ENCODE measurements around the gene RRP15.

RRP15 gene

GRCh38 chr1:218369688-218370511 lies 84.8 kb downstream of the RRP15 start:
- H2AFZ ChIP-seq, result no peak overlapping the region
- H3K9ac ChIP-seq, result no peak overlapping the region
- no peak for TF ChIP-seq CTCF (IDR thresholded peaks at IDR 0.05)
- H3K27ac ChIP-seq, result no peak overlapping the region
- no peaks in the 10 kb centered on the region for H3K4me1 ChIP-seq
- no peak overlapping the region for H3K4me2 ChIP-seq (ENCODE audit: low read length)
- H3K36me3 ChIP-seq (ENCODE audit: control insufficient read depth, insufficient read depth, low read length), result no peaks in the 10 kb centered on the region
- H3K79me2 ChIP-seq, result no peaks in the 10 kb centered on the region
- no peaks in the 10 kb centered on the region for H3K9me3 ChIP-seq (ENCODE audit: control insufficient read depth, low read length)
- no peak overlapping the region for H3K4me3 ChIP-seq (ENCODE audit: low read depth, low read length)
- no peaks in the 10 kb centered on the region for H3K27me3 ChIP-seq (ENCODE audit: control insufficient read depth, insufficient read depth, low read length)

GRCh38 chr1:218371927-218372672 lies 87.0 kb downstream of the RRP15 start:
- Histone ChIP-seq H3K27ac (no peak overlapping the region), H2AFZ (no peak overlapping the region), H3K4me3 (ENCODE audit: low read depth, low read length) (no peak overlapping the region), H3K27me3 (ENCODE audit: control insufficient read depth, insufficient read depth, low read length) (no peaks in the 10 kb centered on the region), H3K4me2 (ENCODE audit: low read length) (no peak overlapping the region), H3K79me2 (no peaks in the 10 kb centered on the region), H3K9ac (no peak overlapping the region), H3K9me3 (ENCODE audit: control insufficient read depth, low read length) (no peaks in the 10 kb centered on the region), H3K4me1 (no peaks in the 10 kb centered on the region), H3K36me3 (ENCODE audit: control insufficient read depth, insufficient read depth, low read length) (no peaks in the 10 kb centered on the region)
- TF ChIP-seq CTCF (IDR thresholded peaks at IDR 0.05), result no peak

GRCh38 chr1:218374401-218375353 lies 89.6 kb downstream of the RRP15 start:
- Histone ChIP-seq H3K9ac (no peak overlapping the region), H3K4me1 (no peaks in the 10 kb centered on the region), H3K4me2 (ENCODE audit: low read length) (no peak overlapping the region), H3K27me3 (ENCODE audit: control insufficient read depth, insufficient read depth, low read length) (no peaks in the 10 kb centered on the region), H3K4me3 (ENCODE audit: low read depth, low read length) (no peak overlapping the region), H2AFZ (no peak overlapping the region), H3K36me3 (ENCODE audit: control insufficient read depth, insufficient read depth, low read length) (no peaks in the 10 kb centered on the region), H3K9me3 (ENCODE audit: control insufficient read depth, low read length) (no peaks in the 10 kb centered on the region), H3K27ac (no peak overlapping the region), H3K79me2 (no peaks in the 10 kb centered on the region)
- no peak for TF ChIP-seq CTCF (IDR thresholded peaks at IDR 0.05)

GRCh38 chr1:218376722-218377121 lies 91.6 kb downstream of the RRP15 start:
- Histone ChIP-seq H3K9me3 (ENCODE audit: control insufficient read depth, low read length) (no peaks in the 10 kb centered on the region), H3K27me3 (ENCODE audit: control insufficient read depth, insufficient read depth, low read length) (no peaks in the 10 kb centered on the region), H3K27ac (no peak overlapping the region), H3K79me2 (no peaks in the 10 kb centered on the region), H3K4me3 (ENCODE audit: low read depth, low read length) (no peak overlapping the region), H3K4me1 (no peaks in the 10 kb centered on the region), H2AFZ (no peak overlapping the region), H3K36me3 (ENCODE audit: control insufficient read depth, insufficient read depth, low read length) (no peaks in the 10 kb centered on the region), H3K4me2 (ENCODE audit: low read length) (no peak overlapping the region), H3K9ac (no peak overlapping the region)
- TF ChIP-seq CTCF (IDR thresholded peaks at IDR 0.05), result no peak

Data from parathyroid adenoma (tissue), 2 donors.